Psoas muscle (tissue), 8 donors: ENCODE results near the gene LETM1. TPM values are rescaled to one million over a fixed set of nuclear protein-coding genes. Genes with fewer than 3 reads are reported as not detected.

Source experiments
- ATAC-seq, 4 donors: fragments of 200-7000 bp; cut with Tn5 transposase; one replicate each; pipeline ENCODE4 v1.9.1; 2020; ENCODE audit warnings: moderate library complexity in 3 of 4, mild to moderate bottlenecking in 2 of 4
- DNase-seq, 2 donors: peaks; one replicate each; pipeline ENCODE4 v3.0.0-alpha.2; 2020
- H3K27ac ChIP-seq: fragments of 200-600 bp; one replicate; pipeline ENCODE4 v1.8.0; 2022
- H3K27me3 ChIP-seq, 3 donors: fragments of 200-600 bp in 1 of 3; one replicate each; pipeline versions ENCODE4 v1.6.1 to v1.8.0; 2013 to 2022; ENCODE audit warnings: low read length in 2 of 3, mild to moderate bottlenecking in 2 of 3, moderate library complexity in 1 of 3; ENCODE audit not compliant: insufficient read depth in 3 of 3
- H3K36me3 ChIP-seq, 2 donors: fragments of 200-600 bp in 1 of 2; one replicate each; pipeline versions ENCODE4 v1.6.1 to v1.8.0; 2013 to 2022; ENCODE audit warnings: low read depth in 1 of 2, mild to moderate bottlenecking in 1 of 2, moderate library complexity in 1 of 2; ENCODE audit not compliant: insufficient read depth in 1 of 2
- H3K4me1 ChIP-seq: fragments of 200-600 bp; one replicate; pipeline ENCODE4 v1.8.0; 2022
- H3K4me3 ChIP-seq: fragments of 200-600 bp; one replicate; pipeline ENCODE4 v1.8.0; 2022; ENCODE audit warnings: mild to moderate bottlenecking
- H3K9me3 ChIP-seq: fragments of 200-600 bp; one replicate; pipeline ENCODE4 v1.8.0; 2022
- WGBS, 3 donors: extraction: QIAGEN DNeasy Blood & Tissue Kit; methylation state at CpG; one replicate each; pipeline versions ENCODE4 v1.1.6 to v1.1.7; 2013; 5-methylcytosine and 5-hydroxymethylcytosine counted together
- intact Hi-C, 2 donors: fragments of 100-400 bp; cut with DNase I; formaldehyde crosslinking; loops; one replicate each; pipeline versions ENCODE4 v1.11.0 to v1.14.2; 2022
- polyA plus RNA-seq, 3 donors: library from polyadenylated mRNA; stranded (reverse); fragments of 200-250 nt; gene quantifications; one replicate each; pipeline ENCODE4 v1.2.3, GENCODE V29; 2013
- total RNA-seq, 4 donors: library from RNA; stranded (reverse); fragmentation: NEBNext Ultra II Directional in 2 of 4; extraction: Animal tissue kit (Norgen Biotek cat#: 25700) in 2 of 4; gene quantifications; one replicate each; pipeline versions ENCODE4 v1.2.1 to v1.2.4, GENCODE V29; 2021 to 2023
- TF ChIP-seq, protein P1 (sequence below): fragments of 200-600 bp; IDR thresholded peaks from one replicate; pipeline ENCODE4 v1.8.0; 2022; ENCODE audit warnings: antibody characterized with exemption
- donor health status: healthy with polysubstance abuse.
- donor health status: DM: no; HTN: no; CAD: no; lungs with moderate emphysema.
- donor health status: Bipolar disorder and iron deficiency.
- donor health status: healthy.
- donor health status: DM: yes; HTN: yes; CAD: no.
- donor health status: DM: no; HTN: no; CAD: no.
- donor health status: DM: no; HTN: no; CAD: no.
- donor health status: DM: yes; HTN: yes; CAD: no.

Gene LETM1
- total and polyA plus RNA-seq, 7 donors = 14.1 to 50.3 (median 26.8) TPM

DNA sequence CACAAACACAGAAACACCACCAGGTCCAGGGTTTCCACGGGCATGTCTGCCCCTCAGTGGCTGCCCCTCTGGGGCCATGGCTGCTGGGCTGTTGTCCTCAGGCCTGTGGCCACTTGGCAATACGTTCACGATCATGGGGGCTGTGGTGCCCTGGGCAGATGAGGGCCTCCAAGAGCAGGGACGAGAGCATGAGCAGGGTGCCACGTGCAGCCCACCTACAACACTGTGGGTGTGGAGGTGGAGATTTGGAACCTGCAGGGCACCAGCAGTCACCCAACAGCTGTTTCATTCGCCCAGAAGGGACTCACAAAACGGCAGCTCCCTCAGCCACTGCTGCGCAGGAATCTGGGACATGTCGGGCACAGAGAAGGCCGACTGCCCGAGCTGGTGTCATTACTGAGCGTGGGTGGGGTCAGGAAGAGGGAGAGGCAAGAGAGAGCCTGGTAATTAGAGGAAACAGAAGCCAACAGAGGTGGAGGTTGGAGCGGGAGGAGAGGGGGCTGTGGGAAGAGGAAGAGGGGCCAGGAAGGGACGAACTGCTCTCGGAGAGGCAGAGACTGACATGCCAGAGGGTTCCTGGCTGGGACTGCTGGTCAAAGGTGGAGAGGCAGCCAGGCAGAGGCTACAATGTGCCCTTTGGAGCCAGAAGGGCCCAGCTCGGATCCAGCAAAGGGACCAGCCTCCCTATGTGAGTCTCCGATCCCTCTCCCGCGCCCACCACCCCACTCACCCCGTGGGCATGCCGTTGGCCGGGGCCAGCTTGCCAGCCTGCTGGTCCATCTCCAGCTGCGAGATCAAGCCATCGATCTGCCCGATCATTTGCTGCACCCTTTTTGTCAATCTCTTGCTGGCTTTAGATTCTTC is 39.7 kb downstream of the LETM1 start:
- H3K27me3 ChIP-seq = no peaks in the 10 kb centered on the region
- ATAC-seq (no peak), DNase-seq (no peak)
- H3K9me3 ChIP-seq = no peaks in the 10 kb centered on the region
- WGBS, 3 donors = 90 to 93% (median 91%) methylated on average over 25 of the region's 25 CpGs
- H3K4me3 ChIP-seq = no peak overlapping the region
- intact Hi-C loops = no loop called here
- H3K4me1 ChIP-seq = peaks cover 23% of the 10 kb centered on the region
- H3K36me3 ChIP-seq = peaks cover 11 to 85% of the 10 kb centered on the region in 2 donors
- no peak overlapping the region for H3K27ac ChIP-seq
- TF ChIP-seq, protein P1, sequence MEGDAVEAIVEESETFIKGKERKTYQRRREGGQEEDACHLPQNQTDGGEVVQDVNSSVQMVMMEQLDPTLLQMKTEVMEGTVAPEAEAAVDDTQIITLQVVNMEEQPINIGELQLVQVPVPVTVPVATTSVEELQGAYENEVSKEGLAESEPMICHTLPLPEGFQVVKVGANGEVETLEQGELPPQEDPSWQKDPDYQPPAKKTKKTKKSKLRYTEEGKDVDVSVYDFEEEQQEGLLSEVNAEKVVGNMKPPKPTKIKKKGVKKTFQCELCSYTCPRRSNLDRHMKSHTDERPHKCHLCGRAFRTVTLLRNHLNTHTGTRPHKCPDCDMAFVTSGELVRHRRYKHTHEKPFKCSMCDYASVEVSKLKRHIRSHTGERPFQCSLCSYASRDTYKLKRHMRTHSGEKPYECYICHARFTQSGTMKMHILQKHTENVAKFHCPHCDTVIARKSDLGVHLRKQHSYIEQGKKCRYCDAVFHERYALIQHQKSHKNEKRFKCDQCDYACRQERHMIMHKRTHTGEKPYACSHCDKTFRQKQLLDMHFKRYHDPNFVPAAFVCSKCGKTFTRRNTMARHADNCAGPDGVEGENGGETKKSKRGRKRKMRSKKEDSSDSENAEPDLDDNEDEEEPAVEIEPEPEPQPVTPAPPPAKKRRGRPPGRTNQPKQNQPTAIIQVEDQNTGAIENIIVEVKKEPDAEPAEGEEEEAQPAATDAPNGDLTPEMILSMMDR = no peak

DNA sequence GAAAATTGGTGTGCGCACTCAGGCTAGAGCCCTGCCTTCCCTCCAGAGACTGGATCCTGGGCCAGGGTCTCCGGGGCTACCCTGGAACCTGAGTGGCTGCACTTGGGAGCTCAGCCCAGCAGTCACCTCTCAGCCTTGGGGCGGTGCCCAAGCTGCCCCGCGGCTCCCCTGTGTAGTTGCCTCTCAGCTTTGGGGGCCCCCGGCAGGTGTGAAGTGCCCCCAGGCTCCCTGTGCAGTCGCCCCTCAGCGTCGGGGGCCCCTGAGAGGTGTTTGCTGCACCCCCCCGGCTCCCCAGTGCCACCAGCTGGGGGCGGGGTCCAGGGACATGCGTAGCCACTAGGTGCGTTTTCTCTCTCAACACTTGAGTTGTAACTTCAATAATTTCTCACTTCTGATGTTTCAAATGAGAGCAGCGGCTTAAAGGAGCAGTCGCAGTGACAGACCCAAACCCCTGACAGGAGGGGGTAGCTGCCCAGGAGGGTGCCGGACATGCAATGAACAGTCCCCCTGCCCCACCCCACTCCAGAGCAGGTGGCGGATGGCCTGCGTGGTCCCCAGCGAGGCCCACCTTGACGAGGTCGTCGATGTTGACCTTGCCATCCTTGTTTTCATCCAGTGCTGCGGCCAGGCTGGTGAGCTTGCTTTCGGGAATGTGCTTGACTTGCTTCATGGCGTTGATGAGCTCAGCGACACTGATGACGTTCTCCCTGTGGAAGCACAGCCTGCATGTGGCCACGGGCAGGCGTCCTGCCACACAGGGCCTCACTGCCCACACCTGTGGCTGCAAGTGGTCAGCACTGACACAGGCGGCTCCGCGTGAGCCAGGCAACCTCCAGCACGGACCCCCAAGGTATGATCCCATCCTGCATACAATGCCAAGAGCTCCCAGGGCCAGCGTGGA is 40.6 kb downstream of the LETM1 start:
- Histone ChIP-seq H3K36me3 (peaks cover 11 to 78% of the 10 kb centered on the region in 2 donors), H3K27me3 (no peaks in the 10 kb centered on the region), H3K4me1 (peaks cover 23% of the 10 kb centered on the region), H3K27ac (no peak overlapping the region), H3K9me3 (no peaks in the 10 kb centered on the region), H3K4me3 (no peak overlapping the region)
- ATAC-seq (no peak), DNase-seq (no peak)
- intact Hi-C loops = no loop called here
- TF ChIP-seq, protein P1 = no peak
- WGBS, 3 donors = 91 to 93% (median 92%) methylated on average over 34 of the region's 34 CpGs

DNA sequence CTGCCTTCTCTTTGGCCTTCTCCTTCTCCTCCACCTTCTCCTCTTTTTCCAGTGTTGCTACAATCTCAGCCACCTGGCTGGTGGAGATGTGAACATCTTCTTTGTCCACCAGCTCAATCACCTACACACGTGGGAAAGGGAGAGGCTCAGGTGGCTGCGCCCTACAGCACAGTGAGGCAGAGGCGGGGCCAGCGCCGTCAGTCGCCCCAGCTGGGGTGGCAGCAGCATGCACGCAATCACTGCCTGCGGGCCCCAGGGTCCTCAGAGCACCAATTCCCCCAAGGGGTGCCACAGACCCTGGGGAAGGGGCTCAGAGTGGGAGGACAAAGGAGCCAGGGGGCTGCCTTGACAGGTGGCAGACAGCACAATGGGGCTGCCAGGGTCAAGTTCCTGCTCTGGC is 41.5 kb downstream of the LETM1 start:
- 92 to 96% (median 95%) methylated on average over 8 of the region's 8 CpGs for WGBS, 3 donors
- intact Hi-C loops = loop anchor here (5.0 kb wide), 2 partner anchors 67 to 88 kb away; no protein-coding TSS in a partner anchor
- Histone ChIP-seq H3K4me3 (no peak overlapping the region), H3K4me1 (peaks cover 17% of the 10 kb centered on the region), H3K9me3 (no peaks in the 10 kb centered on the region), H3K27ac (no peak overlapping the region), H3K27me3 (no peaks in the 10 kb centered on the region), H3K36me3 (peaks cover 11 to 72% of the 10 kb centered on the region in 2 donors)
- TF ChIP-seq, protein P1 = no peak
- DNase-seq (no peak), ATAC-seq (no peak)

DNA sequence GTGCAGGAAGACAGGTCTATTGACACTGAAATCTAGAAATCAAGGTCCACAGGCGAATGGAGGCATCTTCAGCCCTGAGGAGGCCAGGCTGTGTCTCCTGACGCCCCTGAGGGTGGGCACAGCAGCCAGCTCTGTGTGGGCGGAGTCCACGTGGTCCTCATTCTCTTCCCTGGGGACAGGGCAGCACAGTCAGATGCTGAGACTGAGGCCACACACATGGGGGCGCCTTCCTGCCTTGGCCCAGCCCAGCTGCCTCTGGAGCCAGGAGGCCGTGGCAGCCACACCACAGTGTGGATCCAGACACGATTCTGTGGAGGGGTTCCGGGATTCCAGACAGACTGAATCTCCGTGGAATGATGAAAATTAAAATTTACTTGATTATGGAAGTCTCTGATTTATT is 42.0 kb downstream of the LETM1 start:
- no peak for DNase-seq
- H3K4me3 ChIP-seq = no peak overlapping the region
- TF ChIP-seq, protein P1 = no peak
- no peaks in the 10 kb centered on the region for H3K9me3 ChIP-seq
- no peak for ATAC-seq
- H3K27ac ChIP-seq = no peak overlapping the region
- no peaks in the 10 kb centered on the region for H3K27me3 ChIP-seq
- intact Hi-C loops = loop anchor here (5.0 kb wide), 2 partner anchors 67 to 88 kb away; no protein-coding TSS in a partner anchor
- peaks cover 11 to 67% of the 10 kb centered on the region in 2 donors for H3K36me3 ChIP-seq
- 65 to 73% (median 73%) methylated on average over 9 of the region's 9 CpGs for WGBS, 3 donors
- H3K4me1 ChIP-seq = peaks cover 12% of the 10 kb centered on the region
